Vagina (tissue), 2 donors: ENCODE results near the gene PRKCE.

Experiments
- CTCF ChIP-seq, 3 experiments: fragments of 450-650 bp in 2 of 3; fragments of 200-600 bp in 1 of 3; sonication (generic) in 1 of 3; IDR thresholded peaks; one replicate each; pipeline ENCODE4 v1.5.1; 2017 to 2019; ENCODE audit warnings: antibody characterized with exemption in 3 of 3, mild to moderate bottlenecking in 2 of 3, moderate library complexity in 2 of 3
- POLR2A ChIP-seq, 2 donors: fragments of 450-650 bp; IDR thresholded peaks; one replicate each; pipeline ENCODE4 v1.6.1; 2017; ENCODE audit warnings: antibody characterized with exemption in 2 of 2, mild to moderate bottlenecking in 2 of 2, moderate library complexity in 2 of 2
- POLR2AphosphoS5 ChIP-seq, 2 donors: sonication (generic); formaldehyde crosslinking; IDR thresholded peaks; one replicate each; pipeline ENCODE4 v1.9.0; 2017; ENCODE audit warnings: antibody characterized with exemption in 2 of 2, mild to moderate bottlenecking in 2 of 2, low read depth in 1 of 2; ENCODE audit not compliant: insufficient read depth in 1 of 2

- no peak for TF ChIP-seq CTCF (IDR thresholded peaks at IDR 0.05)
- TF ChIP-seq POLR2A (IDR thresholded peaks at IDR 0.05): no peak
- TF ChIP-seq POLR2AphosphoS5 (IDR thresholded peaks at IDR 0.05; ENCODE audit: insufficient read depth in 1 of 2, low read depth in 1 of 2): no peak
Measured at GRCh38 chr2:45763797-45764196, 112.3 kb downstream of the PRKCE start.
